GM10266 (cell line): ENCODE measurements around the gene DST.

Source experiments
- DNase-seq: peaks from one replicate; pipeline ENCODE4 v3.0.0; 2012; ENCODE audit errors: extremely low spot score
- CTCF ChIP-seq: IDR thresholded peaks from 2 replicates; pipeline ENCODE4 v1.5.1; 2012; ENCODE audit warnings: mild to moderate bottlenecking, low read depth; ENCODE audit not compliant: control insufficient read depth, insufficient read depth; ENCODE audit errors: missing control alignments

Gene DST

GRCh38 chr6:56529594-56530191 is 113.0 kb downstream of the DST start:
- no peak for TF ChIP-seq CTCF
- DNase-seq = no peak

GRCh38 chr6:56528412-56528841 is 114.3 kb downstream of the DST start:
- no peak for DNase-seq
- TF ChIP-seq CTCF = no peak

GRCh38 chr6:56527934-56528333 is 114.8 kb downstream of the DST start:
- DNase-seq = no peak
- no peak for TF ChIP-seq CTCF

GRCh38 chr6:56526860-56527544 is 115.7 kb downstream of the DST start:
- DNase-seq = no peak

GRCh38 chr6:56525974-56526789 is 116.5 kb downstream of the DST start:
- TF ChIP-seq CTCF = no peak
- DNase-seq = no peak

More at GRCh38 chr6:56526860-56527544, 115.7 kb downstream of the DST start:
- no peak for TF ChIP-seq CTCF

- no peak for DNase-seq
- TF ChIP-seq CTCF = no peak
Measured at GRCh38 chr6:56524891-56525703, 117.6 kb downstream of the DST start.
